ENCODE measurements around the gene CNFN. TPM values are rescaled to one million over a fixed set of nuclear protein-coding genes. Genes with fewer than 3 reads are reported as not detected.

Gene CNFN, protein sequence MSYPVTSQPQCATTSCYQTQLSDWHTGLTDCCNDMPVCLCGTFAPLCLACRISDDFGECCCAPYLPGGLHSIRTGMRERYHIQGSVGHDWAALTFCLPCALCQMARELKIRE
- polyA plus RNA-seq (2012; ENCODE audit: missing spikeins) = not detected

DNA sequence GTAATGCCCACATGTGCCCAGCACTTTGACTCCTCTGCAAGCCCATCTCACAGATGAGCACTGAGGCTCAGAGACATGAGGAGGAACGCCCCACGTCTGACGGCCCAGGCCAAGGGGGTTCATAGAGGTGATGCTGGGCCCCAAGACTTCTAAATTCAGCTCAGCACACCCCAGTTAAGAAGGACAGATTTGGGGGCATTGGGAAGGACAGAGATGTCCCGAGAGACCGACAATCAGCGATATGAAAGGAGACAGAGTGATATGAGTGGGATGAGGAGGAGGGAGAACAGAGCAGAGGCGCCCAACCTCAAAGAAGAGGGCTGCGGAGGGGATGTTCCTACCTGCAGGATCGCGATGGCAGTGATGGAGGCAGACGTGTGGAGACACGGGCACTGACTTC, at the start of gene CNFN:
TSS of gene CNFN (minus strand) at position 399 of the 400 bp plus-strand sequence. CDS start 1,260 bp downstream, outside the sequence.
- FAIRE-seq = no peak
- no peak for DNase-seq (ENCODE audit: insufficient read length)
- TF ChIP-seq TAF1 (IDR thresholded peaks at IDR 0.05; ENCODE audit: borderline replicate concordance, low read depth, low read length) (no peak), POLR2A (IDR thresholded peaks at IDR 0.05; ENCODE audit: low read depth, low read length) (no peak), POLR2AphosphoS5 (IDR thresholded peaks at IDR 0.05; ENCODE audit: low read depth, low read length) (no peak)

DNA sequence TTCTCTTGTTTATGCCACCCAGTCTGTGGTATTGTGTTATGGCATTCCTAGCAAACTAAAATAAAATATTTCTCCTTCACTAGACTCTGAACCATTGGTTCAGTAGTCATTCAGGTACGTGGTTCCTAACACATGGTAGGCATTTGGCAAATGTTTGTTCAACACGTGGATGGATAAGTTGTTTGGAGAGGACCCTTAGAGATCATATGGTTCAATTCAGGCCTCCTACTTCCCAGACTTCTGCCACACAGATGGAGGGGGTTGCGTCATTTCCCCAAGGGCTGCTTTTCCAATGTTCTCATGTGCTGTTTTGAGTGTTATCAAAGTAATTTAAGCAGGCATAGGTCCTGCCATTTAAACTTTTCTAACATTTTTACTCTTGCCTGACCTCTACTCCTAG, 45.9 kb upstream of the CNFN start:
- TF ChIP-seq POLR2AphosphoS5 (IDR thresholded peaks at IDR 0.05; ENCODE audit: low read depth, low read length) = no peak
- no peak for TF ChIP-seq POLR2A (IDR thresholded peaks at IDR 0.05; ENCODE audit: low read depth, low read length)
- TF ChIP-seq TAF1 (IDR thresholded peaks at IDR 0.05; ENCODE audit: borderline replicate concordance, low read depth, low read length) = no peak
- DNase-seq (ENCODE audit: insufficient read length) (no peak), FAIRE-seq (no peak)

DNA sequence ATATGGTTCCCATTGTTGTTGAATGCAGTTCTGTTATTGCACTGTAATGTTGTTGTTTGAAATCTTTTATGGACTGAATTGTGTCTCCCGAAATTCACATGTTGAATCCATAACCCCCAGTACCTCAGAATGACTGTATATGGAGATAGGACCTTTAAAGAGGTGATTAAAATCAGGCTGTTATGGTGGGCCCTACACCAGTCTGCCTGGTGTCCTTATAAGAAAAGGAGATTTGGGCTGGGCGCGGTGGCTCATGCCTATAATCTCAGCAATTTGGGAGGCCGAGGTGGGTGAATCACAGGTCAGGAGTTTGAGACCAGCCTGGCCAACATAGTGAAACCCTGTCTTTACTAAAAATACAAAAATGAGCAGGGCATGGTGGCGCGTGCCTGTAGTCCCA, 45.2 kb upstream of the CNFN start:
- DNase-seq (ENCODE audit: insufficient read length) = no peak
- TF ChIP-seq POLR2A (IDR thresholded peaks at IDR 0.05; ENCODE audit: low read depth, low read length) = no peak
- no peak for TF ChIP-seq TAF1 (IDR thresholded peaks at IDR 0.05; ENCODE audit: borderline replicate concordance, low read depth, low read length)
- TF ChIP-seq POLR2AphosphoS5 (IDR thresholded peaks at IDR 0.05; ENCODE audit: low read depth, low read length) = no peak
- FAIRE-seq = no peak

DNA sequence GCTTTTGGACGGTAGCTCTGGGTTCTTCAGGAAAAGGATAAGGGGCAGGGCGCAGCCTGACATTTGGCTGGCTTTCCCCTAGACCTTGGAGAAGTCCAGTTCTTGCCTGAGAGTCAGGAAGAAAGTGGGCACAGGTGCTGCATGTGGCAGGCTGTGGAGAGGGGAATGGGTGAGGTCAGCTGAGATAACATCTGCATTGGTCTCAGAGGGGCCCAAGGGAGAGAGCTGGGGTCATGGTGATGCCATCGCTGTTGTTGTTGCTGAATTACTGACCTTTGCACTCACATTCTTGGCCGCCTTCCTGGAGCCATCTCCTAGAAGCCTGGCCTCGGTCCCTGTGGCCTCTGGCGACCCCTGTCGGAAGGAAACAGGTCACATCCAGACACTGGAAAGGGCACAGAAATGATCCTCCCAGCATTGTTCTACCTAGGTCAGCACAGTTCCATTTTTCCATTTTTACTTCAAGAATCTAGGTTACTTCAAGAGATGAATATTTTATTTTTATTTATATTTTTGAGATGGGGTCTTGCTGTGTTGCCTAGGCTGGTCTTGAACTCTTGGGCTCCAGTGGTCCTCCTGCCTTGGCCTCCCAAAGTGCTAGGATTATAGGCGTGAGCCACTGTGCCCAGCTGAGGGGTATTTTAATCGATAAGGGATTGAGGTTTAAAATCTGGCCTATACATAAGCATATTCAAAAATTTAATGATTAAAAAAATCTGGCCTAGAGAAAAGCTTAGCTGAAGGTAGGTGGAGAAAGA, 43.6 kb upstream of the CNFN start:
- DNase-seq (ENCODE audit: insufficient read length) (no peak), FAIRE-seq (peak; percentile 78)

DNA sequence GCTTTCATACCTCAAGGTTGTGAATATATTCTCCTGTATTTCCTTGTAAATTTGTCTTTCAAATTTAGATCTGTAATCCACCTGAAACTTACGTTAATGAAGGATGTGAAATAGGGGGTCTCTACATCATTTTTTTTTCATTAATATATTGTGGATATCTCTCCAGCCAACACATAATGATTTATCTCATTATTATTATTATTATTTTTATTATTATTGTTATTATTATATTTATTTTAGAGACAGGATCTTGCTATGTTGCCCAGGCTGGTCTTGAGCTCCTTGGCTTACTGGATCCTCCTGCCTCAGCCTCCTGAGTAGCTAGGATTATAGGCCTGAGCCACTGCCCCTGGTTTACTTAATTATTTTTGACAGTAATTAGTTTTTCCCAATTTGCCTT, 41.4 kb upstream of the CNFN start:
- no peak for FAIRE-seq
- no peak for TF ChIP-seq POLR2A (IDR thresholded peaks at IDR 0.05; ENCODE audit: low read depth, low read length)
- TF ChIP-seq POLR2AphosphoS5 (IDR thresholded peaks at IDR 0.05; ENCODE audit: low read depth, low read length) = no peak
- TF ChIP-seq TAF1 (IDR thresholded peaks at IDR 0.05; ENCODE audit: borderline replicate concordance, low read depth, low read length) = no peak
- DNase-seq (ENCODE audit: insufficient read length) = no peak

More for the DNA sequence above, 43.6 kb upstream of the CNFN start:
- no peak for TF ChIP-seq POLR2AphosphoS5 (IDR thresholded peaks at IDR 0.05; ENCODE audit: low read depth, low read length)
- no peak for TF ChIP-seq TAF1 (IDR thresholded peaks at IDR 0.05; ENCODE audit: borderline replicate concordance, low read depth, low read length)
- TF ChIP-seq POLR2A (IDR thresholded peaks at IDR 0.05; ENCODE audit: low read depth, low read length) = no peak

DNA sequence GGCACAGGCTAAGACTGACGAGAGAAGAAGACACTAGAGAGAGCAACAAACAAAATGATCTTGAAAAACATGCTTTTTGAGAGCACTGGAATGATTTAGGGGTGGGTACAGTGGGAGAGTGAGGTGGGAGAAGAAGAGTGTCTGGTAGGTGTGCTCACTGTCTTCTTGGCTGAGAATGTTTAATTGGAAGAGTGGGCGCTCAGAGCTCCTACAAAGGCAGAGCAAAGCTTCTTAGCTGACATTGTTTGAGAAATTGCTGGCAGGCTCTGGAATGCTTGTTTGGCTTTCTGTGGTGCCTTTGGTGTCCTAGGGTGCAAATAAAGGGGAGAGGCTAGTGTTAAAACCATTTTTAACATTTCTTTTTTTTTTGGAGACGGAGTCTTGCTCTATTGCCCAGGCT, 38.6 kb upstream of the CNFN start:
- FAIRE-seq = no peak
- no peak for DNase-seq (ENCODE audit: insufficient read length)
- TF ChIP-seq POLR2AphosphoS5 (IDR thresholded peaks at IDR 0.05; ENCODE audit: low read depth, low read length) (no peak), POLR2A (IDR thresholded peaks at IDR 0.05; ENCODE audit: low read depth, low read length) (no peak), TAF1 (IDR thresholded peaks at IDR 0.05; ENCODE audit: borderline replicate concordance, low read depth, low read length) (no peak)

DNA sequence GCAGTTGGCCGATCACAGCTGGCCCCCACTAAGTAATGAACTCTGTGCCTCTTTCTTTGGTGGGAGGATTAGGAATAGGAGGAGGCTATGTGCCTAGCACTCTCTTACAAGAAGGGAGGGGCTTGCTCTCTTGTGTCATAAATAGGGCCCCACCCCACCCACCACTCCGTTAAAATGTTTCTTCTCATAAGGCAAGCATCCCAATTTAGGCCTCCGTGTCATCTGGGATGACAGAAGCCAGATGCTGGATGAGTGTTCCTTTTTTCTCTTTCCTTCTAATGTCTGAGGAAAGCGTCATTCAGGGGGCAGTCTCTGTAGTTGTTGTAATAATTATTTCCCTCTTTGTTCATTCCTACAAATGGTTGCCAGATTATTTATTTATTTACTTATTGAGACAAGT, 37.2 kb upstream of the CNFN start, which contains the start of gene LIPE:
TSS of gene LIPE (minus strand) at position 76 of the 400 bp plus-strand sequence. CDS start 239 bp downstream, outside the sequence.
- TF ChIP-seq POLR2AphosphoS5 (IDR thresholded peaks at IDR 0.05; ENCODE audit: low read depth, low read length) (no peak), POLR2A (IDR thresholded peaks at IDR 0.05; ENCODE audit: low read depth, low read length) (no peak), TAF1 (IDR thresholded peaks at IDR 0.05; ENCODE audit: borderline replicate concordance, low read depth, low read length) (no peak)
- DNase-seq (ENCODE audit: insufficient read length) = no peak
- FAIRE-seq = no peak

DNA sequence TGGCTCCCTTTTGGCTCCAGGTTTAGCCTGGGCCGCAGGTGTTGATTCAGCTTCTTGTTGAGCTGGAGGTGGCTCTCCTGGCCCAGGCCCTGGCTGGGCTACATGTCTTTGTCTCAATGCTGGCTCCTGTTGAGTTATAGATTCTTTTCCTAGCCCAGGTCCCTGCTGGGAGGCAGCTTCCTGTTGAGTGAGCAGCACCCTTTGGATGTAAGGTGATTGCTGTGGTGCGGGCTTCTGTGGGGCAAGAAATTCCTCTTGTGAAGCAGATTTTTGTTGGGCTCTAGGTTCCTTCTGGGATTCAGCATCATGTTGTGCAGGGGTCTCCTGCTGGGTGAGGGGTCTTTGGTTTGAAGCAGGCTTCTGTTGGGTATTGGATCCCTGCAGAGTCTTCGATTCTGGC, 36.5 kb upstream of the CNFN start:
- TF ChIP-seq TAF1 (IDR thresholded peaks at IDR 0.05; ENCODE audit: borderline replicate concordance, low read depth, low read length) = no peak
- no peak for TF ChIP-seq POLR2AphosphoS5 (IDR thresholded peaks at IDR 0.05; ENCODE audit: low read depth, low read length)
- TF ChIP-seq POLR2A (IDR thresholded peaks at IDR 0.05; ENCODE audit: low read depth, low read length) = no peak
- DNase-seq (ENCODE audit: insufficient read length) (no peak), FAIRE-seq (no peak)

DNA sequence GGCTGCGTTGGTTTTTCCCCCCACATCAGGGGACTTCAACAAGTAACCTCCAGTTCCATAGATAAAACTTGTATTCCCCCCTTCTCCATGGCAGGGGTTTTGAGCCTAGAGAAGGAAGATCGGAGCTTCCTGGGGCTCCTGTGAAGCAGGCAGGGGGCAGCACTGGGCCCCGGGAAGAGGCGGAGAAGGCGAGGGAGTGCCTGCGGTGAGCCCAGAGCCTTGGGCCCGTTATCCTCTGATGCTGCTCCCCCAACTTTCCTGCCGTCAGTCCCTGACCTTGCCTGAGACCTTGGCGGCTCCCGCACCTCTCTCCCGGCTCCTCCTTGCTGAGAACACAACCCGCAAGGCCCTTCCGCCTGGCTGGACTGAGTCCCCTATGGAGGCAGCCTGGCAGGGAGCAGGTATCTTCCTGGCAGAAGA, 34.6 kb upstream of the CNFN start:
- TF ChIP-seq TAF1 (IDR thresholded peaks at IDR 0.05; ENCODE audit: borderline replicate concordance, low read depth, low read length) (no peak), POLR2A (IDR thresholded peaks at IDR 0.05; ENCODE audit: low read depth, low read length) (no peak), POLR2AphosphoS5 (IDR thresholded peaks at IDR 0.05; ENCODE audit: low read depth, low read length) (no peak)
- DNase-seq (ENCODE audit: insufficient read length) (no peak), FAIRE-seq (no peak)

DNA sequence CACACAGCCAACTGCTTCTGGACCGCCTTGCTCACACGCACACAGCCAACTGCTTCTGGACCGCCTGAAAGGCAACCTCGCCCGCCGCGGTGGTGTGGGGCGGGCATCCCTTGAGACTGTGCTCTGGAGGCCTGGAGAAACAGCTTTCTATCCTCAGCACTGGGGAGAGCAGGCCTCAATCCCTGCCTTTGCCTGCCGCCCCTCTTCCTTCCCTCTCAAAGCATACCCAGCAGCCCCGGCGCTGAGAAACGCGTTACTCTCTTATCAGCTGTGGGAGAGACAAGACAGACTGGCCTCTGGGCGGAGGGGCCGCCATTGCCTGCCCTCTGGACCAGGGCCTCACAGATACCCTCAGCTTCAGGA, 34.2 kb upstream of the CNFN start:
- FAIRE-seq (no peak), DNase-seq (ENCODE audit: insufficient read length) (no peak)
- TF ChIP-seq POLR2AphosphoS5 (IDR thresholded peaks at IDR 0.05; ENCODE audit: low read depth, low read length) (no peak), TAF1 (IDR thresholded peaks at IDR 0.05; ENCODE audit: borderline replicate concordance, low read depth, low read length) (no peak), POLR2A (IDR thresholded peaks at IDR 0.05; ENCODE audit: low read depth, low read length) (no peak)

DNA sequence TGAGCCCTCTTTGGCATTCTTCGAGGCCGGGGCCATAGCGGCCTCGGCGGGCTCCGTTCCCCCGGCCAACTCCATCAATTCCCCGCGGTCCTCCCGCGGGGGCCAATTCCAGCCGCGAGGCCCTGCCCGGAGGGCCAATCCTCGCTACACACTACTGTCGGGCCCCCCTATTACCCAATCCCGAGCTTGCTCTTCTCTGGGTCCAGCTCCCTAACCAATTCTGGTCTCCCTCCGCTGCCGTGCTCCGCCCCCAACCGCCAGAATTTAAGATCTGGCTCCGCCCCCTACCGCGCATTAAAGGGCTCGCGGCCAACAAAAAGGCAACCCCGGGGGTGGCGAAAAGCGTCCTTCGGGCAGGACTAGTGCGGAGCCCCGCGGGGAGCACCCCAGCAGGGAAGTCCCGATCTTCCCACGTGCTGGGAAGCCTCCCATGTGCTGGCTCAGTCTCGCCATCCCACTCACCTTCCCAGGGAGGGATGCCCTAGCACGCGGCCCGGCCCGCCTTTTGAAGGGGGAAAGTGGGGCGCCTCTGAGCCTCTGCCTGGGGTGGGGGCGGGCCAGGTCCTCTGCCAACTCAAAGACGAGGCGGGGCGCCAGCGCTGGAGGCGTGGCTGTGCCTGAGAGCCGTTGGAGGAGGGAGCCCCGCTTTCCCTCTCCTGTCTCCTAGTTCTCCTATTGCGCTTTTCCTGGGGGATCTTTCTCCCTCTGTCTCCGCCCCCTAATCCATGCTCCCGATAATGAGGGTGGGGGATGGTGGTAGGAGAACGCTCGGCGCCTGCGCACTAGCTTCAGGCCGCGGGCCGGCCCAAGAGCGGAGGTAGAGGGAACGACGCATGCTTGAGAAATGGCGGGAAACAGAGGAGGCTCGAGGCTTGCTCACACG, 33.6 kb upstream of the CNFN start:
- peak; percentile 95 for DNase-seq (ENCODE audit: insufficient read length)

More for the DNA sequence above, 33.6 kb upstream of the CNFN start:
- no peak for TF ChIP-seq POLR2AphosphoS5 (IDR thresholded peaks at IDR 0.05; ENCODE audit: low read depth, low read length)
- peak; percentile 17; the same call in 1 of the 2 replicates for TF ChIP-seq POLR2A (IDR thresholded peaks at IDR 0.05; ENCODE audit: low read depth, low read length)
- no peak for TF ChIP-seq TAF1 (IDR thresholded peaks at IDR 0.05; ENCODE audit: borderline replicate concordance, low read depth, low read length)
- peak; percentile 93 for FAIRE-seq

Measured in GM12892 (cell line).